Mucosa of descending colon (tissue), 3 donors: ENCODE measurements around the gene COL4A5. TPM values are rescaled to one million over a fixed set of nuclear protein-coding genes. Genes with fewer than 3 reads are reported as not detected.

Source experiments
- ATAC-seq: fragments of 200-7000 bp; cut with Tn5 transposase; one replicate; pipeline ENCODE4 v1.9.1; 2020; ENCODE audit warnings: mild to moderate bottlenecking, moderate library complexity
- DNase-seq, 3 donors: peaks; one replicate each; pipeline ENCODE4 v3.0.0-alpha.2; 2020
- H3K36me3 ChIP-seq: fragments of 200-600 bp; one replicate; pipeline ENCODE4 v1.8.0; 2021; ENCODE audit warnings: low read depth, mild to moderate bottlenecking
- H3K4me1 ChIP-seq: fragments of 200-600 bp; one replicate; pipeline ENCODE4 v1.8.0; 2021; ENCODE audit warnings: low read depth, mild to moderate bottlenecking
- H3K4me3 ChIP-seq: fragments of 200-600 bp; one replicate; pipeline ENCODE4 v1.8.0; 2021; ENCODE audit warnings: mild to moderate bottlenecking
- H3K9me3 ChIP-seq: fragments of 200-600 bp; one replicate; pipeline ENCODE4 v1.8.0; 2021; ENCODE audit warnings: mild to moderate bottlenecking
- intact Hi-C, 2 donors: fragments of 100-400 bp; cut with DNase I in 1 of 2; cut with micrococcal nuclease in 1 of 2; formaldehyde crosslinking; loops; one replicate each; pipeline versions ENCODE4 v1.11.0 to v1.11.1; 2022; cut with DNase I, micrococcal nuclease
- total RNA-seq, 3 donors: library from RNA; stranded (reverse); fragmentation: NEBNext Ultra II Directional in 2 of 3; extraction: Animal tissue kit (Norgen Biotek cat#: 25700) in 2 of 3; gene quantifications; one replicate each; pipeline versions ENCODE4 v1.2.1 to v1.2.4, GENCODE V29; 2021 to 2023
- TF ChIP-seq, protein P1 (sequence below): fragments of 200-600 bp; IDR thresholded peaks from one replicate; pipeline ENCODE4 v1.8.0; 2022; ENCODE audit warnings: antibody characterized with exemption, mild to moderate bottlenecking
- donor health status: DM: no; HTN: no; CAD: no; lungs with moderate emphysema.
- donor health status: DM: no; HTN: no; CAD: no.
- donor health status: DM: no; HTN: yes; CAD: no.

Gene COL4A5
- total RNA-seq, 3 donors from 2014 or later: 5.0 to 6.2 (median 5.6) TPM

- ATAC-seq (no peak), DNase-seq (no peak)
- H3K9me3 ChIP-seq: no peaks in the 10 kb centered on the region
- H3K36me3 ChIP-seq: no peaks in the 10 kb centered on the region
- no peaks in the 10 kb centered on the region for H3K4me1 ChIP-seq
- H3K4me3 ChIP-seq: no peak overlapping the region
- TF ChIP-seq, protein P1, sequence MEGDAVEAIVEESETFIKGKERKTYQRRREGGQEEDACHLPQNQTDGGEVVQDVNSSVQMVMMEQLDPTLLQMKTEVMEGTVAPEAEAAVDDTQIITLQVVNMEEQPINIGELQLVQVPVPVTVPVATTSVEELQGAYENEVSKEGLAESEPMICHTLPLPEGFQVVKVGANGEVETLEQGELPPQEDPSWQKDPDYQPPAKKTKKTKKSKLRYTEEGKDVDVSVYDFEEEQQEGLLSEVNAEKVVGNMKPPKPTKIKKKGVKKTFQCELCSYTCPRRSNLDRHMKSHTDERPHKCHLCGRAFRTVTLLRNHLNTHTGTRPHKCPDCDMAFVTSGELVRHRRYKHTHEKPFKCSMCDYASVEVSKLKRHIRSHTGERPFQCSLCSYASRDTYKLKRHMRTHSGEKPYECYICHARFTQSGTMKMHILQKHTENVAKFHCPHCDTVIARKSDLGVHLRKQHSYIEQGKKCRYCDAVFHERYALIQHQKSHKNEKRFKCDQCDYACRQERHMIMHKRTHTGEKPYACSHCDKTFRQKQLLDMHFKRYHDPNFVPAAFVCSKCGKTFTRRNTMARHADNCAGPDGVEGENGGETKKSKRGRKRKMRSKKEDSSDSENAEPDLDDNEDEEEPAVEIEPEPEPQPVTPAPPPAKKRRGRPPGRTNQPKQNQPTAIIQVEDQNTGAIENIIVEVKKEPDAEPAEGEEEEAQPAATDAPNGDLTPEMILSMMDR: no peak
- intact Hi-C loops: no loop called here
Measured at GRCh38 chrX:108399418-108400165, 40.0 kb upstream of the COL4A5 start.

DNA sequence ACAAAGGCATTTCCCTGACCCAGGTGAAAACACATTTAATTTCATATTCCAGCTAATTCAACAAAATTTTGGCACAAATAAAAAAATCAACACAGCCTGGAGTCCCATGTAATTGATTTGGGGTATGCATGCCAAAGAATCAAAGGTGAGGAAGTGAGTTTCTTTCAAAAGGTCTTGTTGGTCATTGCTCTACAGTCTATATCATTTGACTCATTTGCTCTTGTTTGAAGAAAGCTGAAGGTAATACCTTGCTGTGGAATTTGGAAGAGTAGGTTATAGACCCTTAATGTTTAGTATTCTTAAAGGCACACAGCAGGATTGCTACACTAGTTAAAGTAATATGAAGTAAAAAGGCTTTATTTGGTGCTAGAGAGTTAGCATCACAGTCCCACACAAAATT is 26.9 kb upstream of the COL4A5 start:
- Histone ChIP-seq H3K4me3 (no peak overlapping the region), H3K4me1 (no peaks in the 10 kb centered on the region), H3K9me3 (no peaks in the 10 kb centered on the region), H3K36me3 (no peaks in the 10 kb centered on the region)
- intact Hi-C loops: no loop called here
- TF ChIP-seq, protein P1: no peak
- DNase-seq: no peak
- no peak for ATAC-seq

- no peak for ATAC-seq
- DNase-seq: no peak
- Histone ChIP-seq H3K4me3 (no peak overlapping the region), H3K36me3 (no peaks in the 10 kb centered on the region), H3K4me1 (no peaks in the 10 kb centered on the region), H3K9me3 (no peaks in the 10 kb centered on the region)
- TF ChIP-seq, protein P1: no peak
- intact Hi-C loops: loop anchor here in 1 of 2 donors (5.0 kb wide), 1 partner anchor 102 kb away; no protein-coding TSS in a partner anchor
Measured at GRCh38 chrX:108415146-108415545, 24.5 kb upstream of the COL4A5 start.

DNA sequence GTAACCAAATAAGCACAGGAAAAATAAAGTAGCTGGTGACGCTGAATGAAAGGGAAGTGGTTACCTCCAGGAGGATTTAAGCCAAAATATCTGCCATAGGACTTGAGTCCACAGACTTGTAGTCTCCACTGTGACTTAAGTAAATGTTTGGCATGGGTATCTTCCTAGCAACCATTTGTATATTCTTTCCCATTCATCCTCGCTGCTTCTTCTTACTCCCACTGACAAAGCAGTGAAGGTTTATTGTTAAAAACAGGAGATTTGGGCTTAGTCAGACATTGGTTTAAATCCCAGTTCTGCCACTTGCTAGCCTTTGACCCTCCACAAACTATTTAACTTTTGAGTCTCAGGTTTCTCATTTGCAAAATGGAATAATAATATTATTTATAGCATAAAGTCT is 23.7 kb upstream of the COL4A5 start:
- TF ChIP-seq, protein P1: no peak
- no peak for ATAC-seq
- DNase-seq: no peak
- no peaks in the 10 kb centered on the region for H3K4me1 ChIP-seq
- intact Hi-C loops: loop anchor here in 1 of 2 donors (5.0 kb wide), 1 partner anchor 101 kb away; no protein-coding TSS in a partner anchor
- H3K36me3 ChIP-seq: no peaks in the 10 kb centered on the region
- H3K4me3 ChIP-seq: no peak overlapping the region
- no peaks in the 10 kb centered on the region for H3K9me3 ChIP-seq

- H3K9me3 ChIP-seq: no peaks in the 10 kb centered on the region
- TF ChIP-seq, protein P1: no peak
- H3K36me3 ChIP-seq: no peaks in the 10 kb centered on the region
- intact Hi-C loops: loop anchor here in 1 of 2 donors (5.0 kb wide), 1 partner anchor 100 kb away; no protein-coding TSS in a partner anchor
- DNase-seq: no peak
- no peak overlapping the region for H3K4me3 ChIP-seq
- no peak for ATAC-seq
- H3K4me1 ChIP-seq: no peaks in the 10 kb centered on the region
Measured at GRCh38 chrX:108417257-108417656, 22.4 kb upstream of the COL4A5 start.
